OCI-LY7 (cell line): ENCODE measurements around the gene APPBP2. TPM values are rescaled to one million over a fixed set of nuclear protein-coding genes. Genes with fewer than 3 reads are reported as not detected.
"Not testable (repeated sequence)": the region's sequence is repeated elsewhere in the genome, so short reads cannot be mapped to it uniquely, and the experiment has no call there.

Experiments
- BruUV-seq: library from RNA; stranded (reverse); fragments of 400-500 nt; replicated peaks from 2 replicates; lab custom pipeline; 2021; lab: Mats Ljungman, UMichigan
- CTCF ChIA-PET: fragments of 300-600 bp; sonication (Branson Sonifier 250); formaldehyde crosslinking; loops from one replicate; lab custom pipeline; 2022; ENCODE audit warnings: antibody characterized with exemption; ENCODE audit not compliant: unreplicated experiment; lab: Charles Lee
- POLR2A ChIA-PET: fragments of 300-600 bp; sonication (Branson Sonifier 250); formaldehyde crosslinking; loops from one replicate; lab custom pipeline; 2022; ENCODE audit warnings: antibody characterized with exemption; lab: Charles Lee
- DNase-seq: peaks from one replicate; pipeline ENCODE4 v3.0.0-alpha.2; 2015; ENCODE audit warnings: low spot score
- H2AFZ ChIP-seq: fragments of 200-600 bp; sonication (generic), shearing (Covaris generic); 2 replicates; pipeline ENCODE4 v1.6.1; 2014; ENCODE audit warnings: mild to moderate bottlenecking, antibody characterized with exemption, low read length, moderate library complexity
- H3K27ac ChIP-seq: fragments of 200-600 bp; sonication (generic); 2 replicates; pipeline ENCODE4 v1.5.1; 2014; ENCODE audit warnings: mixed run types, low read depth, mild to moderate bottlenecking, moderate library complexity, low read length, inconsistent platforms; ENCODE audit not compliant: poor library complexity, severe bottlenecking
- H3K36me3 ChIP-seq: fragments of 200-600 bp; sonication (generic); 2 replicates; pipeline ENCODE4 v1.6.1; 2014; ENCODE audit warnings: mild to moderate bottlenecking, antibody characterized with exemption, low read length, moderate library complexity, mixed read lengths; ENCODE audit not compliant: insufficient read depth
- H3K4me1 ChIP-seq: fragments of 200-600 bp; sonication (generic); 2 replicates; pipeline ENCODE4 v1.5.1; 2014; ENCODE audit warnings: mild to moderate bottlenecking, low read length; ENCODE audit not compliant: insufficient read depth, poor library complexity, severe bottlenecking
- H3K4me2 ChIP-seq: fragments of 200-600 bp; sonication (generic); 2 replicates; pipeline ENCODE4 v1.6.1; 2014; ENCODE audit warnings: mild to moderate bottlenecking, low read length
- H3K4me3 ChIP-seq: fragments of 200-600 bp; sonication (generic); 2 replicates; pipeline ENCODE4 v1.5.1; 2014; ENCODE audit warnings: mild to moderate bottlenecking, low read depth, low read length; ENCODE audit not compliant: poor library complexity, severe bottlenecking
- H3K79me2 ChIP-seq: fragments of 200-600 bp; sonication (generic); 2 replicates; pipeline ENCODE4 v1.6.1; 2016; ENCODE audit warnings: low read depth, mild to moderate bottlenecking, low read length, moderate library complexity, mixed read lengths; ENCODE audit not compliant: insufficient read depth
- H3K9me2 ChIP-seq: fragments of 200-600 bp; sonication (generic); 2 replicates; pipeline ENCODE4 v1.6.1; 2016; ENCODE audit warnings: mild to moderate bottlenecking, low read length, mixed read lengths; ENCODE audit not compliant: insufficient read depth
- H3K9me3 ChIP-seq: fragments of 200-600 bp; sonication (generic); 2 replicates; pipeline ENCODE4 v1.6.1; 2014; ENCODE audit warnings: mild to moderate bottlenecking, mixed run types, low read length, mixed read lengths
- H4K20me1 ChIP-seq: fragments of 200-600 bp; sonication (generic); 2 replicates; pipeline ENCODE4 v1.6.1; 2014; ENCODE audit warnings: mild to moderate bottlenecking, antibody characterized with exemption, low read length, moderate library complexity, mixed read lengths; ENCODE audit not compliant: insufficient read depth
- CTCF ChIP-seq: fragments of 200-600 bp; sonication (generic); conservative IDR thresholded peaks from 2 replicates; pipeline ENCODE4 v1.5.1; 2014; ENCODE audit warnings: mild to moderate bottlenecking, antibody characterized with exemption, low read length, moderate library complexity, mixed read lengths
- EZH2phosphoT487 ChIP-seq: fragments of 200-600 bp; sonication (generic); IDR thresholded peaks from 2 replicates; pipeline ENCODE4 v1.6.1; 2018; ENCODE audit warnings: low read depth, borderline replicate concordance, mild to moderate bottlenecking, mixed run types, antibody characterized with exemption, low read length, moderate library complexity, mixed read lengths
- intact Hi-C: fragments of 100-400 bp; cut with micrococcal nuclease; formaldehyde crosslinking; loops from one replicate; pipeline ENCODE4 v1.10.0; 2022; ENCODE audit not compliant: unreplicated experiment
- total RNA-seq, 2 experiments: library from RNA; depleted of rRNA in 1 of 2; stranded (reverse); fragments of >200 nt in 1 of 2; shearing (Covaris generic) in 1 of 2; gene quantifications; 2 replicates each; pipeline ENCODE4 v1.2.3, GENCODE V29; 2014 to 2022

The APPBP2 gene
- total RNA-seq, 2 experiments from 2014 or later: 11.8 to 28.1 TPM

GRCh38 chr17:60491771-60492170 lies 34.3 kb downstream of the APPBP2 start:
- H3K9me3 ChIP-seq: peaks cover 26% of the 10 kb centered on the region; the same call in 1 of the 2 replicates
- H3K27ac ChIP-seq: no peak overlapping the region
- H3K9me2 ChIP-seq: no peaks in the 10 kb centered on the region
- H3K79me2 ChIP-seq: no peaks in the 10 kb centered on the region
- no peak overlapping the region for H3K4me3 ChIP-seq
- no peaks in the 10 kb centered on the region for H3K4me1 ChIP-seq
- no peak overlapping the region for H2AFZ ChIP-seq
- CTCF ChIA-PET: no interaction called here
- POLR2A ChIA-PET: interaction anchor here (0.6 kb wide), 1 partner anchor 17 kb away, joined by 3 read pairs; no protein-coding TSS in a partner anchor
- intact Hi-C loops: no loop called here
- H4K20me1 ChIP-seq: no peaks in the 10 kb centered on the region
- no TSS peak for BruUV-seq
- TF ChIP-seq CTCF: no peak
- TF ChIP-seq EZH2phosphoT487: no peak
- H3K4me2 ChIP-seq: no peak overlapping the region
- peaks cover 84% of the 10 kb centered on the region for H3K36me3 ChIP-seq
- DNase-seq: no peak

DNA sequence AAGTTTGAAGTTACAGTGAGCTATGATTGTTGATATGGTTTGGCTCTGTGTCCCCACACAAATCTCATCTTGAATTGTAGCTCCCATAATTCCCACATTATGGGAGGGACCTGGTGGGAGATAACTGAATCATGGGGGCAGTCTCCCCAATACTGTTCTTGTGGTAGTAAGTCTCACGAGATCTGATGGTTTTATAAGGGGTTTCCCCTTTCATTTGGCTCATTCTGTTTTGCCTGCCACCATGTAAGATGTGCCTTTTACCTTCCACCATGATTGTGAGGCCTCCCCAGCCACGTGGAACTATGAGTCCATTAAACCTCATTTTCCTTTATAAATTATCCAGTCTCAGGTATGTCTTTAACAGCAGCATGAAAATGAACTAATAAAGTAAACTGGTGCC lies 35.4 kb downstream of the APPBP2 start:
- H3K4me3 ChIP-seq, CTCF ChIA-PET, H3K4me2 ChIP-seq, BruUV-seq, H2AFZ ChIP-seq, H3K4me1 ChIP-seq, H3K27ac ChIP-seq, intact Hi-C loops, H4K20me1 ChIP-seq, H3K79me2 ChIP-seq, DNase-seq, H3K9me2 ChIP-seq: not testable (repeated sequence)
- POLR2A ChIA-PET: interaction anchor here (0.6 kb wide), 1 partner anchor 32 kb away, joined by 3 read pairs; no protein-coding TSS in a partner anchor
- Histone ChIP-seq H3K9me3 (peaks cover 26% of the 10 kb centered on the region; the same call in 1 of the 2 replicates), H3K36me3 (peaks cover 72% of the 10 kb centered on the region)

DNA sequence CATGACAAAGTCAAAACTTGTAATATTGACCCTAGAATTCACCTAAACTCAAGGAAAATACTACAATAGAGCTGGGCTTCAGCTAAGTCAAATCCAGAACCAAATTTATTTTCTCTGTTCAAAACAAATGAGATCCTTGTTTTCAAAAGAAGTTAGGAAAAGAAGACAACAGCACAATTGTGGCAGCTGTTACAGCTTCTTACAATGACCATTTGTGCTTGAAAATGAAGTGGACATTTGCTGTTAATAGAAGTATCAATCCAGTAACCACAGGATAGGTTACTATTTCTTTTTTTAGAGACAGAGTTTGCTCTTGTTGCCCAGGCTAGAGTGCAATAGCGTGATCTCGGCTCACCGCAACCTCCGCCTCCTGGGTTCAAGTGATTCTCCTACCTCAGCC lies 44.4 kb downstream of the APPBP2 start:
- H3K4me1 ChIP-seq: no peaks in the 10 kb centered on the region
- no peak for DNase-seq
- no peaks in the 10 kb centered on the region for H3K9me3 ChIP-seq
- H3K4me2 ChIP-seq: no peak overlapping the region
- H4K20me1 ChIP-seq: no peaks in the 10 kb centered on the region
- peaks cover 12% of the 10 kb centered on the region for H3K36me3 ChIP-seq
- ChIA-PET POLR2A (no interaction called here), CTCF (no interaction called here)
- no peaks in the 10 kb centered on the region for H3K79me2 ChIP-seq
- H3K4me3 ChIP-seq: no peak overlapping the region
- TF ChIP-seq EZH2phosphoT487: no peak
- TF ChIP-seq CTCF: no peak
- no peak overlapping the region for H3K27ac ChIP-seq
- H3K9me2 ChIP-seq: no peaks in the 10 kb centered on the region
- intact Hi-C loops: no loop called here
- no peak overlapping the region for H2AFZ ChIP-seq
- BruUV-seq: no TSS peak
